HepG2 (cell line): ENCODE measurements around the gene CELF4.

Experiments
- ATF2 ChIP-seq: sonication (generic); formaldehyde crosslinking; IDR thresholded peaks from 2 replicates; pipeline ENCODE4 v1.4.0; 2020; ENCODE audit warnings: missing genetic modification reagents
- HDAC2 ChIP-seq: sonication (generic); formaldehyde crosslinking; IDR thresholded peaks from 2 replicates; pipeline ENCODE4 v1.4.0; 2020; ENCODE audit warnings: missing genetic modification reagents
- IRF9 ChIP-seq: sonication (generic); formaldehyde crosslinking; IDR thresholded peaks from 2 replicates; pipeline ENCODE4 v1.8.0; 2022; ENCODE audit warnings: missing genetic modification reagents, mild to moderate bottlenecking, borderline replicate concordance
- JDP2 ChIP-seq: sonication (generic); formaldehyde crosslinking; IDR thresholded peaks from 2 replicates; pipeline ENCODE4 v1.8.1; 2022; ENCODE audit warnings: missing genetic modification reagents, borderline replicate concordance
- RFX5 ChIP-seq: IDR thresholded peaks from 2 replicates; pipeline ENCODE4 v1.6.1; 2011; ENCODE audit warnings: low read depth, low read length, improper control_type of control experiment
- SOX6 ChIP-seq, 2 experiments: fragments of 450-650 bp in 1 of 2; sonication (generic) in 1 of 2; formaldehyde crosslinking in 1 of 2; IDR thresholded peaks; 2 replicates each; pipeline versions ENCODE4 v1.4.0 to v1.6.1; 2017 to 2020; ENCODE audit warnings: antibody characterized with exemption in 1 of 2, mild to moderate bottlenecking in 1 of 2, missing genetic modification reagents in 1 of 2
- TAF15 ChIP-seq: fragments of 200-400 bp; formaldehyde crosslinking; IDR thresholded peaks from one replicate; pipeline ENCODE4 v1.6.1; 2018; ENCODE audit warnings: mild to moderate bottlenecking, low read depth, low read length; ENCODE audit not compliant: poor library complexity, severe bottlenecking
- ZFP90 ChIP-seq: sonication (generic); formaldehyde crosslinking; IDR thresholded peaks from 2 replicates; pipeline ENCODE4 v1.8.0; 2022; ENCODE audit warnings: missing genetic modification reagents, mild to moderate bottlenecking, inconsistent platforms, borderline replicate concordance
- ZNF512 ChIP-seq: sonication (generic); formaldehyde crosslinking; IDR thresholded peaks from 2 replicates; pipeline ENCODE4 v1.4.0; 2020; ENCODE audit warnings: mild to moderate bottlenecking, missing genetic modification reagents
- ZNF709 ChIP-seq: sonication (generic); formaldehyde crosslinking; IDR thresholded peaks from 2 replicates; pipeline ENCODE4 v1.5.0; 2020; ENCODE audit warnings: mild to moderate bottlenecking, missing genetic modification reagents
- ZNF839 ChIP-seq: sonication (generic); formaldehyde crosslinking; IDR thresholded peaks from 2 replicates; pipeline ENCODE4 v1.4.0; 2020; ENCODE audit warnings: missing genetic modification reagents, mild to moderate bottlenecking, borderline replicate concordance
- TF ChIP-seq, protein P1 (sequence below): sonication (generic); formaldehyde crosslinking; IDR thresholded peaks from 2 replicates; pipeline ENCODE4 v1.4.0; 2020; ENCODE audit warnings: missing genetic modification reagents

DNA sequence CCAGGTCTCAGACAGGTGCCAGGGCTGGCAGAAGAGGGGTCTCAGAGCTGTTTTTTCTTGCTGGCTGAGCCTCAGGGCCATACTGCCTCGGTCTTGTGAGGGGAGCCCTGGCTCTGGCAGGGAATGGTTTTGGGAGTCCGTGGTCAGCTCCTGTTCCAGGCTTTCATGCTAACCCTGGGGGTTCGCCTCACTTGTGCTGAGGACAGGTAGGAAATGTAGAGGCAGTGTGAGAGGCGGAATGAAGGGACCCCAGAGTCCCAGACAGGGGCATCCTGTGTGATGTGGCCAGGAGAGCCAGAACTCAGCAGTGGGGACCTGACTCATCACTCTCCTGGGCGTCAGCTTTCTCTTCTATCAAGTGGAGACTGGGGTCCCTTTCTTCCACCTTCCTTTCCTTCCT is 5.7 kb upstream of the CELF4 start:
- TF ChIP-seq ZNF839 (CRISPR knock-in tag) (no peak), IRF9 (CRISPR knock-in tag) (no peak), ATF2 (CRISPR knock-in tag) (no peak), ZNF709 (CRISPR knock-in tag) (no peak), JDP2 (CRISPR knock-in tag) (no peak), SOX6 (IDR thresholded peaks at IDR 0.05) (no peak), SOX6 (CRISPR knock-in tag; IDR thresholded peaks at IDR 0.05) (no peak), ZFP90 (CRISPR knock-in tag) (no peak), RFX5 (no peak), ZNF512 (CRISPR knock-in tag) (no peak), TAF15 (no peak), HDAC2 (no peak)
- TF ChIP-seq, protein P1, sequence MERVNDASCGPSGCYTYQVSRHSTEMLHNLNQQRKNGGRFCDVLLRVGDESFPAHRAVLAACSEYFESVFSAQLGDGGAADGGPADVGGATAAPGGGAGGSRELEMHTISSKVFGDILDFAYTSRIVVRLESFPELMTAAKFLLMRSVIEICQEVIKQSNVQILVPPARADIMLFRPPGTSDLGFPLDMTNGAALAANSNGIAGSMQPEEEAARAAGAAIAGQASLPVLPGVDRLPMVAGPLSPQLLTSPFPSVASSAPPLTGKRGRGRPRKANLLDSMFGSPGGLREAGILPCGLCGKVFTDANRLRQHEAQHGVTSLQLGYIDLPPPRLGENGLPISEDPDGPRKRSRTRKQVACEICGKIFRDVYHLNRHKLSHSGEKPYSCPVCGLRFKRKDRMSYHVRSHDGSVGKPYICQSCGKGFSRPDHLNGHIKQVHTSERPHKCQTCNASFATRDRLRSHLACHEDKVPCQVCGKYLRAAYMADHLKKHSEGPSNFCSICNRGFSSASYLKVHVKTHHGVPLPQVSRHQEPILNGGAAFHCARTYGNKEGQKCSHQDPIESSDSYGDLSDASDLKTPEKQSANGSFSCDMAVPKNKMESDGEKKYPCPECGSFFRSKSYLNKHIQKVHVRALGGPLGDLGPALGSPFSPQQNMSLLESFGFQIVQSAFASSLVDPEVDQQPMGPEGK (CRISPR knock-in tag): no peak
